Skeletal muscle tissue (tissue), 4 donors: ENCODE measurements around the gene OR5H2. TPM values are rescaled to one million over a fixed set of nuclear protein-coding genes. Genes with fewer than 3 reads are reported as not detected.

Experiments
- H3K27ac ChIP-seq: one replicate; pipeline ENCODE4 v1.7.0; 2013; ENCODE audit warnings: mild to moderate bottlenecking, low read depth, low read length, inconsistent platforms
- H3K27me3 ChIP-seq, 3 donors: one replicate each; pipeline ENCODE4 v1.7.0; 2013; ENCODE audit warnings: low read length in 3 of 3; ENCODE audit not compliant: control insufficient read depth in 3 of 3, insufficient read depth in 3 of 3
- H3K36me3 ChIP-seq, 3 donors: one replicate each; pipeline ENCODE4 v1.7.0; 2013; ENCODE audit warnings: low read length in 3 of 3; ENCODE audit not compliant: control insufficient read depth in 3 of 3, insufficient read depth in 3 of 3
- H3K4me1 ChIP-seq, 3 donors: one replicate each; pipeline ENCODE4 v1.7.0; 2013; ENCODE audit warnings: low read length in 3 of 3, mild to moderate bottlenecking in 3 of 3; ENCODE audit not compliant: control insufficient read depth in 3 of 3, insufficient read depth in 3 of 3
- H3K4me3 ChIP-seq, 3 donors: one replicate each; pipeline ENCODE4 v1.7.0; 2013; ENCODE audit warnings: low read length in 3 of 3
- H3K9ac ChIP-seq, 3 donors: one replicate each; pipeline ENCODE4 v1.7.0; 2013; ENCODE audit warnings: low read length in 3 of 3, mild to moderate bottlenecking in 3 of 3, moderate library complexity in 2 of 3, low read depth in 1 of 3
- H3K9me3 ChIP-seq, 3 donors: one replicate each; pipeline ENCODE4 v1.7.0; 2013; ENCODE audit warnings: low read length in 3 of 3; ENCODE audit not compliant: control insufficient read depth in 3 of 3
- total RNA-seq: library from RNA; depleted of rRNA; stranded (reverse); fragments of >200 nt; gene quantifications from one replicate; pipeline ENCODE4 v1.2.3, GENCODE V29; 2014
- donor health status: Osteomylitis.

OR5H2 gene
- total RNA-seq, 1 donor from 2014 or later = not detected

DNA sequence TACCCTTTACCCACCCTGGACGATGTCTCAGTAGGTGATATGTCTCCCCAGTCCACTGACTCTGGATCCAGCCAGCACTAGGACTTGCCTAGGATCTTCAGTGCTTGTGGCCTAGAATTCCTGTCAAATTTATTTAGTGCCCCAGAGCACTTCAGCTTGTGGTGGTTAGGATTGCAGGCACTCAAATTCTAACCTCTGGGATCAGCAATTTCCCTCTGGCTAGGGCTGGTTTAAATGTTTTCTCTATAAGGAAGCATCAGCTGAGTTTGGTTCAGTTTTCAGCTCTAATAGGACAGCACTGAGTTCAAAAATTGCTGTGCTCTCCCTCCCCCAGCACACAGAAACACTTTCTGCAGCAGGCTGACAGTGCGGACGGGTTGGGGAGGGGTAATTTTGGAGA lies 10.2 kb upstream of the OR5H2 start:
- no peaks in the 10 kb centered on the region for H3K36me3 ChIP-seq
- H3K27me3 ChIP-seq = no peaks in the 10 kb centered on the region
- no peak overlapping the region for H3K9ac ChIP-seq
- H3K9me3 ChIP-seq = peaks cover 0 to 4% (median 2%) of the 10 kb centered on the region in 3 donors
- H3K4me1 ChIP-seq = no peaks in the 10 kb centered on the region
- H3K27ac ChIP-seq = no peak overlapping the region
- no peak overlapping the region for H3K4me3 ChIP-seq

DNA sequence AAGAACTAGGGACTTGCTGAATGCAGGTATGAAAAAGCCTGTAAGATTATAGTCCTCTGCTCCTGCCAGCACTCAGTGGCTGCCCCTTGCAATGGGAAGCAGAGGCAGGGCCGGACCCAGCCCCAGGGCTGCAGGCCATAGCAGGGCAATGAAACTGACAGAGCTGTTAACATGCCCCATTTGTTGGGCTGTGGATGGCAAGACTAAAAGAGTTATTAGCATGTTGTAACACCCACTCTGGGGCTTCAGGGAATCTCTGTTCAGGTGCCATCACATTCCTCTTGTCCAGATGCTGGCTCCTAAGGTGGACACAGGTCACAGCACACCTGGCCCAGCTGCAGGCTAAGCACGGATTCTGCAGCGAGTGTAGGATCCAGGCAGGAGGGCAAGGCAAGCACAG lies 7.4 kb upstream of the OR5H2 start:
- no peak overlapping the region for H3K27ac ChIP-seq
- no peaks in the 10 kb centered on the region for H3K4me1 ChIP-seq
- no peak overlapping the region for H3K9ac ChIP-seq
- peaks cover 0 to 4% (median 2%) of the 10 kb centered on the region in 3 donors for H3K9me3 ChIP-seq
- H3K27me3 ChIP-seq = no peaks in the 10 kb centered on the region
- H3K36me3 ChIP-seq = no peaks in the 10 kb centered on the region
- H3K4me3 ChIP-seq = no peak overlapping the region

DNA sequence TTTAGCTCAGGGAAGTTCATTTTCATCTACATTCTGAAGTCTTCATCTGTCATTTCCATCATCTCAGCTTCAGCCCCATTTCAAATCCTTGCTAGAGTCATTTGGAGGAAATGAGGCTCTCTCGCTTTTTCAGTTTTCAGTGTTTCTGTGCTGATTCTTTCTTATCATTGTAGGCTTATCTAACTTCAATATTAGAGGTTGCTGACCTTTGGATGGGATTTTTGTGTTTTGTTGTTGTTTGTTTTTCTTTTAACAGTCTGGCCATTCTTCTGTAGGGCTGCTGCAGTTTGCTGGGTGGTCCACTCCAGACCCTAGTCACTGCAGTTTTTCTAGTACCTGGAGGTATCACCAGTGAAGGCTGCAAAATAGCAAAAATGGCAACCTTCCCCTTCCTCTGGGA lies 8.6 kb downstream of the OR5H2 start:
- H3K27ac ChIP-seq = no peak overlapping the region
- no peak overlapping the region for H3K9ac ChIP-seq
- H3K27me3 ChIP-seq = no peaks in the 10 kb centered on the region
- no peak overlapping the region for H3K4me3 ChIP-seq
- no peaks in the 10 kb centered on the region for H3K4me1 ChIP-seq
- no peaks in the 10 kb centered on the region for H3K36me3 ChIP-seq
- no peaks in the 10 kb centered on the region for H3K9me3 ChIP-seq

DNA sequence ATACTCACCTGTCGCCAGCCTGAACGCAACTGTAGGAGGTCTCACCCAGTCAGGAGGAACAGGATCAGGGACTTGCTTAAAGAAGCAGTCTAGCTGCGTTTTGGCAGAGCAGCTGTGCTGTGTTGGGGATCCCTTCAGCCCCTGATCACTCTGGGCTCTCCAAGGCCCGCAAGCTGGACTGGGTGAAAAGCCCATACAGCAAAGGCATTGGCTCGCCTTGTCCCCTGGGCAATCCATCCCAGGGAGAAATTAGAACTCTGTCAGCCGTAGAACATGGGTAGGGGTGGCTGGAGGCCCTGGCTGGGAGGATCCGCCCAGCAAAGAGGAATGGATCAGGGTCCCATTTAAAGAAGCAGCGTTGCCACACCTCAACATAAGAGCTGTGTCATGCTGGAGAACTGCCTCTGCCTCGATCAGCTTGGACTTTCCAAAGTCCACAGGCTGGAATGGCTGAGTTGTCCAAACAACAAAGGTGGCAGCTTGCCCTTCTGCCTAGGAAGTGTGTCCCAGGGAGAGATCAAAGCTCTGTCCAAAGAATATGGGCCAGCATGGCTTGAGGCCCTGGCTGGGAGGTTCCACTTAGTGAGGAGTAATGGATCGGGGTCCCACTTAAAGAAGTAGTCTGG lies 9.1 kb downstream of the OR5H2 start:
- Histone ChIP-seq H3K9ac (no peak overlapping the region), H3K27me3 (no peaks in the 10 kb centered on the region), H3K4me3 (no peak overlapping the region), H3K27ac (no peak overlapping the region), H3K4me1 (no peaks in the 10 kb centered on the region), H3K9me3 (no peaks in the 10 kb centered on the region), H3K36me3 (no peaks in the 10 kb centered on the region)

DNA sequence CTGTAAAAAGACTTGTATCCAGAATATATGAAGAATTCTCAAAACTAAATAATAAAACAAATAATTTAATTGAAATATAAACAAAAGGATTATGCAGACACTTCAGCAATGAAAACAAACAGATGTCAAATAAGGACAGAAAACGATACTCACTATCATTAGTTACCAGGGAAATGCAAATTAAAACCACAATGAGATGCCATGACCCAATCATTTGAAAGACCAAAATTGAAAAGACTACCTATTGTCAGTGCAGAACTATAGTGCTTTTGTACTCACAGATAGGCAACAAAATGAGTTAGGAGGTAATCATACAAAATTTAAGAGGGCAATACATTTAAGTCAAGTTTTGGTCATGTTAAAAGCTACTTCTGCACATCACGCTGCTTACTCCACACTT lies 39.8 kb downstream of the OR5H2 start:
- Histone ChIP-seq H3K4me3 (no peak overlapping the region), H3K4me1 (no peaks in the 10 kb centered on the region), H3K9me3 (no peaks in the 10 kb centered on the region), H3K9ac (no peak overlapping the region), H3K36me3 (no peaks in the 10 kb centered on the region), H3K27me3 (no peaks in the 10 kb centered on the region), H3K27ac (no peak overlapping the region)

DNA sequence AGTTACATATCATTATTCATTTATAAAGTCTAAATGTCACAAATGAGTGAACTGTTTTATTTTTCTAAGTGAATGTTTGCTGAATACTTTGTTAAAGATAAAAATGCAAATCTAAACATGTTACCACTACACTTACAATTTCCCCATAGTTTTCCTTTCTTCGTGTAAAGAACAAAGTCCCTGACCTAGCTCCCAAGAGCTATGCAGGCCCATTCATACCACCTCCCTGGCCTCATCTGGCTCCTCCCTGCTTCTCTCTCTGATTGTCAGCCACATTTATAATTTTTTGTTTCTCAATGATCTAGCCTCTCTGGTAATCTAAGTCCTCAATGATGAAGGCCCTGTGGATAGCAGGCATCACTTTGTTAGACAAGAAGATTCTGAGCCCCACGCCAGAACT lies 40.4 kb downstream of the OR5H2 start:
- no peaks in the 10 kb centered on the region for H3K9me3 ChIP-seq
- H3K36me3 ChIP-seq = no peaks in the 10 kb centered on the region

DNA sequence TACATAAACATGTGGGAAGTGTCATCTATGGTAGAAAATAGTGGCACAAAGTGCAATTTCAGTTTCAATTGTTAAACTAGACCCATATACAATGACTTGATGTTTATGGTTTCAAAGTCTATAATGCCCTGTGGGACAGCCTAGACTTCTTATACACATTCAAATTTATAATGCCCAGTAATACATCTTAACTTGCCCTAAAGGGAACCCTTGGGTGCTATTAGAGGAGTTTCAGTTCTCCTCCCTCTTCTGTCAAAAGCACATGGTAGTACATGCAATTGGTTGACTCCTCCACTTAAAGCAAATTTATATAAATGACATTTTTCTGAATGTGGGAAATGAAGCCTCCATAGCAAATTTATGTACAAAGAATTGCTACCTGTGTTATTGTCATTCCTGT lies 41.1 kb downstream of the OR5H2 start:
- no peak overlapping the region for H3K9ac ChIP-seq
- no peak overlapping the region for H3K4me3 ChIP-seq
- H3K36me3 ChIP-seq = no peaks in the 10 kb centered on the region
- no peak overlapping the region for H3K27ac ChIP-seq
- H3K27me3 ChIP-seq = no peaks in the 10 kb centered on the region
- H3K9me3 ChIP-seq = no peaks in the 10 kb centered on the region
- no peaks in the 10 kb centered on the region for H3K4me1 ChIP-seq

More for the DNA sequence above, 40.4 kb downstream of the OR5H2 start:
- Histone ChIP-seq H3K4me3 (no peak overlapping the region), H3K4me1 (no peaks in the 10 kb centered on the region), H3K9ac (no peak overlapping the region), H3K27me3 (no peaks in the 10 kb centered on the region), H3K27ac (no peak overlapping the region)

DNA sequence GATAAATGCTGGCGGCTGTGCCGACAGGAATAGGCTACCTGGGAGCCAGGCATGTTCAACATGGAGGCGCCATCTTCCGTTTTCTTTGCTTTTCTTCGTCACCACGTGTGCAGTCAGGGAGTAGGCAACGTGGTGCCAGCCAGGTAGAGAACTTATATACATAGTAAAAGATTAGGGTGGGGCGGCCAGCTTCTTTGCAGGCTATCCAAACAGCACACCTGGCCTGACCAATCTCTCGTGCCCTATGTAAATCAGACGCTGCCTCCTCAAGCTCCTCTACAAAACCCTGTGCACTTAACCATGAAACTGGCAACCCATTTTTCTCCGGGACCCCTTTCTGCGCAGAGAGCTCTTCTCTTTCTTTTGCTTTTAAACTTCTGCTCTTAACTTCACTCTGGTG lies 42.8 kb downstream of the OR5H2 start:
- H3K9me3 ChIP-seq = no peaks in the 10 kb centered on the region
- no peak overlapping the region for H3K4me3 ChIP-seq
- H3K36me3 ChIP-seq = no peaks in the 10 kb centered on the region
- H3K27ac ChIP-seq = no peak overlapping the region
- H3K9ac ChIP-seq = no peak overlapping the region
- H3K27me3 ChIP-seq = peaks cover 0 to 4% (median 0%) of the 10 kb centered on the region in 3 donors
- no peaks in the 10 kb centered on the region for H3K4me1 ChIP-seq

DNA sequence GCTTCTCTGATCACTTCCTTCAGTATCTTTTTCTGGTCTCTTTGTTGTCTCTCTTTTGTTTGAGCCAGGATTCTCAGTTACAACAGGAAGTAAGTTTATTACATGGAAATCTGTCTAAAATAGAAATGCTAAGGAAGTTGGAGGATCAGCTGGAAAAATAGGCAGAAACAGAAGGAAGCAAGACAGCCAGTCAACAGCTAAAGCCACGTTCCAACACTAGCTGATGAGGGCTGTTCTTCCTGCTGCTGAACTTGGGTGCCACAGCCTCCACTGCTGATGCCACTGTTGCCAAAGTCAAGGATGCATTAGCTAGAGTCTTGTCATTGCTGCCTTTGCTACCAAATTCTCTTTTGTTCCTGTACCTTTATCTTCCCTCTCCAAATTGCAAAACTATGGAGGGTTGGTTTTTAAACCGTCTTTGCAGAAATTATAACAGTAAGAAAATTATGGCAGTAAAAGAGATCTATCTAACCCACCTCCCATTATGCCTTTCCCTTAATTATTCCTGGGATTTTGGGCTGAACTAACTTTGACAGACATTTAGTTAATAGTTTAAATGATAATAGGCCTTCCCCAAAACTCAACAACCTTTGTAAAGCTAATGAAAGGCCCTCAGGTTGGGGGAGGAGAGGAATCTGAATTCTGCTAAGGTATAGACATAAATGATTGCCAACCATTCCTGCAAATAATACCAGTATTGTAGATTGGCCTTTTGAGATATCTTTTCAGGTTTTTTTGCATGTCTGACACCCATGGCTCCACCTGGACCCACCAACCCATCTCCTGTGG lies 44.0 kb downstream of the OR5H2 start:
- no peak overlapping the region for H3K9ac ChIP-seq
- no peaks in the 10 kb centered on the region for H3K4me1 ChIP-seq

DNA sequence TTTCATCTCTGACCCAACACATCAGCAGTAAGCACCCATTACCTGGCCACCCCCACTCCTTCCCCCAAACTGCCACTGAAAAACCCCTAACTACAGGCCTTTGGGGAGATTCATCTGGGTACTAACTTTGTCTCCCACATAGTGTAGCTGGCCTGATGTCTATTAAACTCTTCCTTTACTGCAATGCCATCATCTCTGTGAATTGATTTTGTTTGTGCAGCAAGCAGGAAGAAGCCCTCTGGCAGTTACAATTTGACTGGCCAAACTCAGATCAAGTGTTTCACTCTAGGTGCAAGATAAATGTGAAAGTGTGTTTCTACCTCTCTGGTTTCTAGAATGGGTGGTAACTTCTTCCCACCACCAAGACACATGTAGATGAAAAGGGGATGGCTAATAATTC lies 44.6 kb downstream of the OR5H2 start:
- Histone ChIP-seq H3K9ac (no peak overlapping the region), H3K27me3 (peaks cover 0 to 4% (median 0%) of the 10 kb centered on the region in 3 donors), H3K36me3 (no peaks in the 10 kb centered on the region), H3K4me1 (no peaks in the 10 kb centered on the region), H3K9me3 (no peaks in the 10 kb centered on the region), H3K27ac (no peak overlapping the region), H3K4me3 (no peak overlapping the region)

More for the DNA sequence above, 44.0 kb downstream of the OR5H2 start:
- Histone ChIP-seq H3K9me3 (no peaks in the 10 kb centered on the region), H3K4me3 (no peak overlapping the region), H3K27ac (no peak overlapping the region), H3K27me3 (peaks cover 0 to 4% (median 0%) of the 10 kb centered on the region in 3 donors), H3K36me3 (no peaks in the 10 kb centered on the region)
